Measurements from ENCODE around the gene RUNX1. TPM values are rescaled to one million over a fixed set of nuclear protein-coding genes. Genes with fewer than 3 reads are reported as not detected.

Gene RUNX1
- polyA plus RNA-seq, 3 donors = 6.2 to 49.7 (median 8.7) TPM

- H3K4me3 Mint-ChIP-seq = no peak overlapping the region
Observed at GRCh38 chr21:34788879-34789278, 260.2 kb downstream of the RUNX1 start.

DNA sequence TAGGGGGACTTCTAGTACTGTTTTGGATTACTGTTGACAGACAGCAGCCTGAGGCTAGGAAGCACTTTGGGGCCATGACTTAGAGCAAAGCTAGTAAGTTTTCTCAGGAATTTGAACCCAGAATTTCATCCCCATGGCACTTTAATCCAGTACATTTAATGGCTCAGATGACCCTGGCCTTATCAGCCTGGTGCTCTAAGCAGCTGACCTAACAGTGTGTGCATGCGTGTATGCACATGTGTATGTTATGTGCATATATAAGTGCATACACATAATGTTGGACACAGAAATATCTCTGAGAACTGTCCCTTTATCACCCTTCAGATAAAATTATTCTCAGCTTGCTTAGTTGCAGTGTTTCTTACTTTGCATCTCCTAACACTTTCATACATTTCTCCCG is 265.3 kb downstream of the RUNX1 start:
- Histone ChIP-seq H4K20me1 (ENCODE audit: insufficient read depth, low read length) (peaks cover 5% of the 10 kb centered on the region), H3K79me2 (ENCODE audit: insufficient read depth, low read length) (no peaks in the 10 kb centered on the region), H3K36me3 (replicated peaks in 1 of 2; ENCODE audit: control insufficient read depth in 1 of 2, insufficient read depth in 2 of 2, low read length in 2 of 2) (peaks cover 0 to 6% of the 10 kb centered on the region in 2 donors), H3K4me1 (ENCODE audit: control insufficient read depth in 1 of 2, insufficient read depth in 2 of 2, low read length in 2 of 2) (no peaks in the 10 kb centered on the region), H3K4me3 (replicated peaks in 1 of 3; ENCODE audit: low read depth in 2 of 3, low read length in 3 of 3) (no peak overlapping the region), H3K9me3 (replicated peaks in 1 of 2; ENCODE audit: control insufficient read depth in 1 of 2, insufficient read depth in 1 of 2, low read length in 2 of 2) (peaks cover 6 to 9% of the 10 kb centered on the region in 2 donors), H3K9ac (ENCODE audit: insufficient read depth, low read length, poor library complexity, severe bottlenecking) (no peak overlapping the region), H3K27me3 (ENCODE audit: control insufficient read depth in 2 of 2, insufficient read depth in 2 of 2, low read length in 2 of 2) (no peaks in the 10 kb centered on the region), H3K27ac (ENCODE audit: low read depth in 1 of 2, low read length in 2 of 2) (no peak overlapping the region), H3K4me2 (replicated peaks; ENCODE audit: extremely low read depth, low read length, poor library complexity, severe bottlenecking) (no peak overlapping the region), H2AFZ (ENCODE audit: insufficient read depth, low read depth, low read length, poor library complexity, severe bottlenecking) (no peak overlapping the region)
- WGBS (ENCODE audit: insufficient coverage) = no CpG with 5 or more reads among the region's 2 CpGs
- TF ChIP-seq, protein P1, sequence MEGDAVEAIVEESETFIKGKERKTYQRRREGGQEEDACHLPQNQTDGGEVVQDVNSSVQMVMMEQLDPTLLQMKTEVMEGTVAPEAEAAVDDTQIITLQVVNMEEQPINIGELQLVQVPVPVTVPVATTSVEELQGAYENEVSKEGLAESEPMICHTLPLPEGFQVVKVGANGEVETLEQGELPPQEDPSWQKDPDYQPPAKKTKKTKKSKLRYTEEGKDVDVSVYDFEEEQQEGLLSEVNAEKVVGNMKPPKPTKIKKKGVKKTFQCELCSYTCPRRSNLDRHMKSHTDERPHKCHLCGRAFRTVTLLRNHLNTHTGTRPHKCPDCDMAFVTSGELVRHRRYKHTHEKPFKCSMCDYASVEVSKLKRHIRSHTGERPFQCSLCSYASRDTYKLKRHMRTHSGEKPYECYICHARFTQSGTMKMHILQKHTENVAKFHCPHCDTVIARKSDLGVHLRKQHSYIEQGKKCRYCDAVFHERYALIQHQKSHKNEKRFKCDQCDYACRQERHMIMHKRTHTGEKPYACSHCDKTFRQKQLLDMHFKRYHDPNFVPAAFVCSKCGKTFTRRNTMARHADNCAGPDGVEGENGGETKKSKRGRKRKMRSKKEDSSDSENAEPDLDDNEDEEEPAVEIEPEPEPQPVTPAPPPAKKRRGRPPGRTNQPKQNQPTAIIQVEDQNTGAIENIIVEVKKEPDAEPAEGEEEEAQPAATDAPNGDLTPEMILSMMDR (IDR thresholded peaks at IDR 0.05) = no peak
- H3K27me3 Mint-ChIP-seq (ENCODE audit: low read depth in 3 of 3) = peaks cover 2 to 6% (median 6%) of the 10 kb centered on the region in 3 donors
- H3K27ac Mint-ChIP-seq = peak overlapping the region in 1 of 7 donors; percentile 54
- no peak overlapping the region for H3K4me3 Mint-ChIP-seq
- H3K36me3 Mint-ChIP-seq = peaks cover 2 to 3% of the 10 kb centered on the region in 2 donors
- intact Hi-C loops (cut with micrococcal nuclease) = no loop called here
- H3K4me1 Mint-ChIP-seq = peaks cover 2% of the 10 kb centered on the region
- no peak for DNase-seq
- H3K9me3 Mint-ChIP-seq = peaks cover 8 to 18% (median 13%) of the 10 kb centered on the region in 7 donors

More at GRCh38 chr21:34788879-34789278, 260.2 kb downstream of the RUNX1 start:
- Histone ChIP-seq H3K27ac (ENCODE audit: low read depth in 1 of 2, low read length in 2 of 2) (no peak overlapping the region), H3K4me3 (replicated peaks in 1 of 3; ENCODE audit: low read depth in 2 of 3, low read length in 3 of 3) (no peak overlapping the region), H3K36me3 (replicated peaks in 1 of 2; ENCODE audit: control insufficient read depth in 1 of 2, insufficient read depth in 2 of 2, low read length in 2 of 2) (peaks cover 34 to 49% of the 10 kb centered on the region in 2 donors), H3K4me2 (replicated peaks; ENCODE audit: extremely low read depth, low read length, poor library complexity, severe bottlenecking) (no peak overlapping the region), H3K4me1 (ENCODE audit: control insufficient read depth in 1 of 2, insufficient read depth in 2 of 2, low read length in 2 of 2) (no peaks in the 10 kb centered on the region), H3K9me3 (replicated peaks in 1 of 2; ENCODE audit: control insufficient read depth in 1 of 2, insufficient read depth in 1 of 2, low read length in 2 of 2) (no peaks in the 10 kb centered on the region), H3K27me3 (ENCODE audit: control insufficient read depth in 2 of 2, insufficient read depth in 2 of 2, low read length in 2 of 2) (no peaks in the 10 kb centered on the region), H4K20me1 (ENCODE audit: insufficient read depth, low read length) (peaks cover 35% of the 10 kb centered on the region), H2AFZ (ENCODE audit: insufficient read depth, low read depth, low read length, poor library complexity, severe bottlenecking) (no peak overlapping the region), H3K79me2 (ENCODE audit: insufficient read depth, low read length) (peaks cover 5% of the 10 kb centered on the region), H3K9ac (ENCODE audit: insufficient read depth, low read length, poor library complexity, severe bottlenecking) (no peak overlapping the region)
- intact Hi-C loops (cut with micrococcal nuclease) = no loop called here
- Mint-ChIP-seq H3K9me3 (peaks cover 0 to 4% (median 0%) of the 10 kb centered on the region in 7 donors), H3K4me1 (peaks cover 8% of the 10 kb centered on the region), H3K27ac (peak overlapping the region in 3 of 7 donors; percentile 37 to 68 (median 39)), H3K36me3 (peaks cover 37 to 45% of the 10 kb centered on the region in 2 donors), H3K27me3 (ENCODE audit: low read depth in 3 of 3) (peaks cover 0 to 4% (median 2%) of the 10 kb centered on the region in 3 donors)
- no peak for DNase-seq
- TF ChIP-seq, protein P1 (IDR thresholded peaks at IDR 0.05) = no peak
- WGBS (ENCODE audit: insufficient coverage) = 90% methylated on average over 1 of the region's 1 CpG
